GM12878 (cell line): ENCODE measurements around the gene RAB9B. TPM values are rescaled to one million over a fixed set of nuclear protein-coding genes. Genes with fewer than 3 reads are reported as not detected.

Source experiments
- ATAC-seq: fragments of 200-7000 bp; cut with Tn5 transposase; 3 replicates; pipeline ENCODE4 v1.9.1; 2020; ENCODE audit warnings: mild to moderate bottlenecking, moderate library complexity
- BruUV-seq: library from RNA; stranded (reverse); fragments of 400-500 nt; replicated peaks from 2 replicates; lab custom pipeline; 2021; lab: Mats Ljungman, UMichigan
- CTCF ChIA-PET: fragments of 300-600 bp; sonication (Branson Sonifier 250); formaldehyde crosslinking; extraction: SDS; loops from one replicate; lab custom pipeline; 2021; ENCODE audit warnings: inconsistent platforms; lab: Yijun Ruan, JAX
- POLR2A ChIA-PET: fragments of 350-600 bp; formaldehyde crosslinking; extraction: SDS; loops from one replicate; lab custom pipeline; 2021; ENCODE audit warnings: inconsistent platforms; lab: Charles Lee
- RAD21 ChIA-PET: fragments of 300-600 bp; sonication (Branson Sonifier 250); formaldehyde crosslinking; loops from one replicate; lab custom pipeline; 2023; ENCODE audit warnings: antibody characterized with exemption; ENCODE audit not compliant: unreplicated experiment; lab: Charles Lee
- SMC1A ChIA-PET: fragments of 300-600 bp; sonication (Branson Sonifier 250); formaldehyde crosslinking; loops from one replicate; lab custom pipeline; 2023; ENCODE audit not compliant: unreplicated experiment, uncharacterized antibody; lab: Charles Lee
- DNase-seq: peaks from one replicate; pipeline ENCODE4 v3.0.0-alpha.2; 2011; ENCODE audit warnings: low read depth, low spot score
- FAIRE-seq: peaks from 3 replicates; lab custom pipeline; 2011; peaks lifted over from hg19 to GRCh38; lab: Jason Lieb, UNC
- H2AFZ ChIP-seq: 2 replicates; pipeline ENCODE4 v1.6.0; 2011; ENCODE audit warnings: low read depth, low read length, control low read depth; ENCODE audit not compliant: control insufficient read depth
- H3K27ac ChIP-seq: 2 replicates; pipeline ENCODE4 v1.5.1; 2011; ENCODE audit warnings: control low read depth; ENCODE audit not compliant: control insufficient read depth, insufficient read depth
- H3K27me3 ChIP-seq, 2 experiments: replicated peaks in 1 of 2; 2 replicates each; pipeline versions ENCODE4 v1.6.0 to v1.6.1; 2011; ENCODE audit warnings: low read length in 1 of 2; ENCODE audit not compliant: control insufficient read depth in 2 of 2, insufficient read depth in 2 of 2
- H3K36me3 ChIP-seq, 2 experiments: 2 replicates each; pipeline ENCODE4 v1.5.1; 2011; ENCODE audit warnings: low read length in 1 of 2; ENCODE audit not compliant: control insufficient read depth in 2 of 2, insufficient read depth in 2 of 2
- H3K4me1 ChIP-seq: 2 replicates; pipeline ENCODE4 v1.6.1; 2011; ENCODE audit warnings: mild to moderate bottlenecking, low read length, moderate library complexity, mixed read lengths; ENCODE audit not compliant: control insufficient read depth, insufficient read depth
- H3K4me2 ChIP-seq: 2 replicates; pipeline ENCODE4 v1.6.0; 2011; ENCODE audit warnings: control low read depth; ENCODE audit not compliant: control insufficient read depth, insufficient read depth
- H3K4me3 ChIP-seq: fragments of 200-600 bp; sonication (generic); 2 replicates; pipeline ENCODE4 v1.5.1; 2016
- H3K79me2 ChIP-seq: 2 replicates; pipeline ENCODE4 v1.6.0; 2011; ENCODE audit warnings: low read length; ENCODE audit not compliant: control insufficient read depth, insufficient read depth
- H3K9ac ChIP-seq: 2 replicates; pipeline ENCODE4 v1.8.0; 2011; ENCODE audit warnings: low read length, control low read depth, mixed read lengths; ENCODE audit not compliant: control insufficient read depth, insufficient read depth
- H3K9me3 ChIP-seq: replicated peaks from 3 replicates; pipeline ENCODE4 v1.5.1; 2011; ENCODE audit warnings: mild to moderate bottlenecking, low read length; ENCODE audit not compliant: control insufficient read depth, insufficient read depth
- H4K20me1 ChIP-seq: 2 replicates; pipeline ENCODE4 v1.6.0; 2011; ENCODE audit not compliant: control insufficient read depth, insufficient read depth
- EED ChIP-seq: sonication (generic); IDR thresholded peaks from 2 replicates; pipeline ENCODE4 v1.6.1; 2016; ENCODE audit warnings: antibody characterized with exemption, low read depth
- MTA3 ChIP-seq: IDR thresholded peaks from 2 replicates; pipeline ENCODE4 v1.6.1; 2012; ENCODE audit warnings: low read length, inconsistent platforms, borderline replicate concordance
- NBN ChIP-seq: fragments of 450-650 bp; IDR thresholded peaks from 2 replicates; pipeline ENCODE4 v1.6.1; 2016
- NFYA ChIP-seq: IDR thresholded peaks from 2 replicates; pipeline ENCODE4 v1.6.1; 2011; ENCODE audit warnings: low read depth, mild to moderate bottlenecking, low read length, improper control_type of control experiment, borderline replicate concordance
- RUNX3 ChIP-seq: IDR thresholded peaks from 2 replicates; pipeline ENCODE4 v1.6.1; 2012; ENCODE audit warnings: low read length, inconsistent platforms
- SMAD5 ChIP-seq: IDR thresholded peaks from 2 replicates; pipeline ENCODE4 v1.6.1; 2016; ENCODE audit warnings: antibody characterized with exemption, low read depth
- TARDBP ChIP-seq: IDR thresholded peaks from 2 replicates; pipeline ENCODE4 v1.6.1; 2016; ENCODE audit warnings: borderline replicate concordance
- ZNF622 ChIP-seq: fragments of 450-650 bp; IDR thresholded peaks from 2 replicates; pipeline ENCODE4 v1.6.1; 2017; ENCODE audit warnings: mild to moderate bottlenecking, inconsistent platforms
- ZSCAN29 ChIP-seq: fragments of 450-650 bp; IDR thresholded peaks from 2 replicates; pipeline ENCODE4 v1.6.1; 2017; ENCODE audit warnings: mild to moderate bottlenecking, moderate library complexity
- WGBS: methylation state at CpG from one replicate; pipeline ENCODE4 v1.1.6; 2016; ENCODE audit warnings: low lambda C conversion rate; ENCODE audit not compliant: insufficient replicate concordance, insufficient coverage; ENCODE audit errors: missing lambda C conversion rate; 5-methylcytosine and 5-hydroxymethylcytosine counted together
- in situ Hi-C: fragments of 300-500 bp; cut with MboI; formaldehyde crosslinking; loops from 9 replicates; pipeline ENCODE4 v1.14.3; 2018; ENCODE audit warnings: mixed read lengths
- intact Hi-C: fragments of 100-400 bp; cut with micrococcal nuclease; formaldehyde crosslinking; loops from one replicate; pipeline ENCODE4 v1.14.2; 2022; ENCODE audit not compliant: unreplicated experiment
- polyA plus RNA-seq, 11 experiments: library from polyadenylated mRNA; depleted of rRNA in 4 of 11; unstranded in 6 of 11; stranded (reverse) in 5 of 11; fragments of >200 nt; fragmentation: Nextera tagmentation in 4 of 11; fragmentation: Illumina TruSeq in 1 of 11; extraction: Ambion mirVana in 4 of 11; extraction: Trizol in 1 of 11; gene quantifications; 1 replicate in 1 of 11; 2 replicates in 10 of 11; pipeline versions ENCODE4 v1.2.1 to v1.2.3, GENCODE V29; 2011 to 2016; ENCODE audit warnings: inconsistent platforms in 2 of 11, missing spikeins in 2 of 11, low read depth in 1 of 11
- total RNA-seq, 4 experiments: library from RNA; depleted of rRNA in 3 of 4; stranded (reverse); fragments of >200 nt in 3 of 4; fragmentation: Illumina TruSeq in 1 of 4; extraction: Trizol in 1 of 4; gene quantifications; 2 replicates each; pipeline versions ENCODE4 v1.2.1 to v1.2.3, GENCODE V29; 2013 to 2021
- TF ChIP-seq, protein P1 (sequence below): IDR thresholded peaks from 2 replicates; pipeline ENCODE4 v1.6.1; 2011; ENCODE audit warnings: low read depth, mild to moderate bottlenecking, low read length, moderate library complexity, borderline replicate concordance; ENCODE audit errors: extremely low read depth
- TF ChIP-seq, protein P2 (sequence below): IDR thresholded peaks from 2 replicates; pipeline ENCODE4 v1.6.1; 2012; ENCODE audit warnings: low read depth, low read length, improper control_type of control experiment
- TF ChIP-seq, protein P3 (sequence below): fragments of 450-650 bp; IDR thresholded peaks from 2 replicates; pipeline ENCODE4 v1.6.1; 2017; ENCODE audit warnings: borderline replicate concordance

Gene RAB9B
- total and polyA plus RNA-seq, 10 of the 15 experiments (the other 5 are each of a cell fraction or from before 2014, with no cell fraction given), result 0.05 to 0.30 (median 0.19) TPM

DNA sequence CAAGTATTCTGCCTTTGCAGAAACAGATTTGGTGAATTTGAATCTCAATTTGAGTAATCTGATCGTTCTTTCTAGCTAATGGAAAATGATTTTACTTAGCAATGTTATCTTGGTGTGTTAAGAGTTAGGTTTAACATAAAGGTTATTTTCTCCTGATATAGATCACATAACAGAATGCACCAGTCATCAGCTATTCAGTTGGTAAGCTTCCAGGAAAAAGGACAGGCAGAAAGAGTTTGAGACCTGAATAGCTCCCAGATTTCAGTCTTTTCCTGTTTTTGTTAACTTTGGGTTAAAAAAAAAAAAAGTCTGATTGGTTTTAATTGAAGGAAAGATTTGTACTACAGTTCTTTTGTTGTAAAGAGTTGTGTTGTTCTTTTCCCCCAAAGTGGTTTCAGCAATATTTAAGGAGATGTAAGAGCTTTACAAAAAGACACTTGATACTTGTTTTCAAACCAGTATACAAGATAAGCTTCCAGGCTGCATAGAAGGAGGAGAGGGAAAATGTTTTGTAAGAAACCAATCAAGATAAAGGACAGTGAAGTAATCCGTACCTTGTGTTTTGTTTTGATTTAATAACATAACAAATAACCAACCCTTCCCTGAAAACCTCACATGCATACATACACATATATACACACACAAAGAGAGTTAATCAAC, 40.1 kb downstream of the RAB9B start (continued):
- TF ChIP-seq, protein P1, sequence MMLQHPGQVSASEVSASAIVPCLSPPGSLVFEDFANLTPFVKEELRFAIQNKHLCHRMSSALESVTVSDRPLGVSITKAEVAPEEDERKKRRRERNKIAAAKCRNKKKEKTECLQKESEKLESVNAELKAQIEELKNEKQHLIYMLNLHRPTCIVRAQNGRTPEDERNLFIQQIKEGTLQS, result no peak
- TF ChIP-seq NBN (no peak), SMAD5 (no peak), MTA3 (no peak)

DNA sequence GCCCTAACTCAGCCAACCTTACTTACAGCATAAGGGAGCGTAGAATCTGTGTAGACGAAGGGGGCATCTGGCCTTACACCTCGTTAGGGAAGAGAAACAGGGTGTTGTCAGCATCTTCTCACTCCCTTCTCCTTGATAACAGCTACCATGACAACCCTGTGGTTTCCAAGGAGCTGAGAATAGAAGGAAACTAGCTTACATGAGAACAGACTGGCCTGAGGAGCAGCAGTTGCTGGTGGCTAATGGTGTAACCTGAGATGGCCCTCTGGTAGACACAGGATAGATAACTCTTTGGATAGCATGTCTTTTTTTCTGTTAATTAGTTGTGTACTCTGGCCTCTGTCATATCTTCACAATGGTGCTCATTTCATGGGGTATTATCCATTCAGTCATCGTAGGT, 40.8 kb downstream of the RAB9B start:
- Histone ChIP-seq H3K4me1 (no peaks in the 10 kb centered on the region), H3K4me3 (no peak overlapping the region), H3K27me3 (no peaks in the 10 kb centered on the region), H2AFZ (no peak overlapping the region)
- ChIA-PET SMC1A (interaction anchor here (1.6 kb wide), 1 partner anchor 17 kb away, joined by 6 read pairs; no protein-coding TSS in a partner anchor), POLR2A (no interaction called here)
- no peak for FAIRE-seq
- in situ Hi-C loops, result no loop called here
- no peak for TF ChIP-seq ZNF622
- TF ChIP-seq EED, result no peak
- TF ChIP-seq, protein P2, sequence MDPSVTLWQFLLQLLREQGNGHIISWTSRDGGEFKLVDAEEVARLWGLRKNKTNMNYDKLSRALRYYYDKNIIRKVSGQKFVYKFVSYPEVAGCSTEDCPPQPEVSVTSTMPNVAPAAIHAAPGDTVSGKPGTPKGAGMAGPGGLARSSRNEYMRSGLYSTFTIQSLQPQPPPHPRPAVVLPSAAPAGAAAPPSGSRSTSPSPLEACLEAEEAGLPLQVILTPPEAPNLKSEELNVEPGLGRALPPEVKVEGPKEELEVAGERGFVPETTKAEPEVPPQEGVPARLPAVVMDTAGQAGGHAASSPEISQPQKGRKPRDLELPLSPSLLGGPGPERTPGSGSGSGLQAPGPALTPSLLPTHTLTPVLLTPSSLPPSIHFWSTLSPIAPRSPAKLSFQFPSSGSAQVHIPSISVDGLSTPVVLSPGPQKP, result no peak
- TF ChIP-seq TARDBP, result no peak
- TF ChIP-seq ZSCAN29, result no peak
- no peak for TF ChIP-seq RUNX3
- TF ChIP-seq, protein P3, sequence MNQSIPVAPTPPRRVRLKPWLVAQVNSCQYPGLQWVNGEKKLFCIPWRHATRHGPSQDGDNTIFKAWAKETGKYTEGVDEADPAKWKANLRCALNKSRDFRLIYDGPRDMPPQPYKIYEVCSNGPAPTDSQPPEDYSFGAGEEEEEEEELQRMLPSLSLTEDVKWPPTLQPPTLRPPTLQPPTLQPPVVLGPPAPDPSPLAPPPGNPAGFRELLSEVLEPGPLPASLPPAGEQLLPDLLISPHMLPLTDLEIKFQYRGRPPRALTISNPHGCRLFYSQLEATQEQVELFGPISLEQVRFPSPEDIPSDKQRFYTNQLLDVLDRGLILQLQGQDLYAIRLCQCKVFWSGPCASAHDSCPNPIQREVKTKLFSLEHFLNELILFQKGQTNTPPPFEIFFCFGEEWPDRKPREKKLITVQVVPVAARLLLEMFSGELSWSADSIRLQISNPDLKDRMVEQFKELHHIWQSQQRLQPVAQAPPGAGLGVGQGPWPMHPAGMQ, result no peak
- TF ChIP-seq NFYA, result no peak
- TF ChIP-seq, all 136 proteins: peak for 0
- H3K79me2 ChIP-seq, result no peaks in the 10 kb centered on the region
- no peak overlapping the region for H3K9ac ChIP-seq
- H3K27ac ChIP-seq, result no peak overlapping the region
- H3K36me3 ChIP-seq, result no peaks in the 10 kb centered on the region
- ChIA-PET RAD21 (no interaction called here), CTCF (interaction anchor here (1.5 kb wide), 1 partner anchor 28 kb away, joined by 5 read pairs; no protein-coding TSS in a partner anchor)
- 18% methylated on average over 4 of the region's 4 CpGs for WGBS
- H3K9me3 ChIP-seq, result no peaks in the 10 kb centered on the region
- DNase-seq (no peak), ATAC-seq (no peak)
- no peak overlapping the region for H3K4me2 ChIP-seq
- intact Hi-C loops, result no loop called here
- no peaks in the 10 kb centered on the region for H4K20me1 ChIP-seq
- BruUV-seq, result no TSS peak
